PC-3 (cell line): Measurements from ENCODE around the gene PTPRD. TPM values are rescaled to one million over a fixed set of nuclear protein-coding genes. Genes with fewer than 3 reads are reported as not detected.

ENCODE experiments used
- ATAC-seq: fragments of 200-7000 bp; cut with Tn5 transposase; 2 replicates; pipeline ENCODE4 v1.9.1; 2020; ENCODE audit warnings: mild to moderate bottlenecking, moderate library complexity
- BruUV-seq: library from RNA; stranded (reverse); fragments of 400-500 nt; replicated peaks from 2 replicates; lab custom pipeline; 2021; lab: Mats Ljungman, UMichigan
- CTCF ChIA-PET: fragments of 300-600 bp; sonication (Branson Sonifier 250); formaldehyde crosslinking; loops from one replicate; lab custom pipeline; 2022; ENCODE audit warnings: antibody characterized with exemption; lab: Charles Lee
- POLR2A ChIA-PET: fragments of 300-600 bp; sonication (Branson Sonifier 250); formaldehyde crosslinking; loops from one replicate; lab custom pipeline; 2022; ENCODE audit warnings: antibody characterized with exemption; ENCODE audit not compliant: unreplicated experiment; lab: Charles Lee
- DNase-seq: peaks from one replicate; pipeline ENCODE4 v3.0.0-alpha.2; 2015
- H2AFZ ChIP-seq: fragments of 300-600 bp; sonication (generic); 2 replicates; pipeline ENCODE4 v1.6.0; 2016; ENCODE audit warnings: antibody characterized with exemption, low read length
- H3F3A ChIP-seq: fragments of 300-600 bp; sonication (generic); one replicate; pipeline ENCODE4 v1.6.0; 2017; ENCODE audit warnings: antibody characterized with exemption, low read length, control low read depth, mild to moderate bottlenecking; ENCODE audit not compliant: unreplicated experiment
- H3K27ac ChIP-seq: fragments of 300-600 bp; sonication (generic); 2 replicates; pipeline ENCODE4 v1.5.1; 2016; ENCODE audit warnings: mild to moderate bottlenecking, low read length
- H3K27me3 ChIP-seq: fragments of 300-600 bp; sonication (generic); 2 replicates; pipeline ENCODE4 v1.6.1; 2016; ENCODE audit warnings: low read length, mixed read lengths
- H3K36me3 ChIP-seq: fragments of 300-600 bp; sonication (generic); 2 replicates; pipeline ENCODE4 v1.6.1; 2016; ENCODE audit warnings: low read depth, mixed run types, low read length, mixed read lengths
- H3K4me1 ChIP-seq: fragments of 300-600 bp; sonication (generic); 2 replicates; pipeline ENCODE4 v1.5.1; 2016; ENCODE audit warnings: low read length; ENCODE audit not compliant: insufficient read depth
- H3K4me2 ChIP-seq: fragments of 300-600 bp; sonication (generic); 2 replicates; pipeline ENCODE4 v1.6.0; 2016; ENCODE audit warnings: low read length
- H3K4me3 ChIP-seq: fragments of 300-600 bp; sonication (generic); 2 replicates; pipeline ENCODE4 v1.5.1; 2016; ENCODE audit warnings: mild to moderate bottlenecking, low read length, mixed read lengths
- H3K79me2 ChIP-seq: fragments of 300-600 bp; sonication (generic); 2 replicates; pipeline ENCODE4 v1.6.1; 2017; ENCODE audit warnings: low read length, mixed read lengths
- H3K9ac ChIP-seq: fragments of 300-600 bp; sonication (generic); 2 replicates; pipeline ENCODE4 v1.6.0; 2016; ENCODE audit warnings: mild to moderate bottlenecking, low read length
- H3K9me2 ChIP-seq: fragments of 300-600 bp; sonication (generic); replicated peaks from 2 replicates; pipeline ENCODE4 v1.6.1; 2016; ENCODE audit warnings: mixed run types, low read length, mixed read lengths
- H3K9me3 ChIP-seq: fragments of 300-600 bp; sonication (generic); 2 replicates; pipeline ENCODE4 v1.6.1; 2016; ENCODE audit warnings: low read length, mixed read lengths
- H4K20me1 ChIP-seq: fragments of 300-600 bp; sonication (generic); 2 replicates; pipeline ENCODE4 v1.6.1; 2016; ENCODE audit warnings: low read length, mixed read lengths
- EZH2 ChIP-seq: fragments of 300-600 bp; sonication (generic); IDR thresholded peaks from one replicate; pipeline ENCODE4 v1.6.1; 2017; ENCODE audit warnings: antibody characterized with exemption, mild to moderate bottlenecking, low read length; ENCODE audit not compliant: unreplicated experiment
- EZH2phosphoT487 ChIP-seq: fragments of 300-600 bp; sonication (generic); IDR thresholded peaks from 2 replicates; pipeline ENCODE4 v1.6.1; 2018; ENCODE audit warnings: mild to moderate bottlenecking, antibody characterized with exemption, low read length, borderline replicate concordance
- intact Hi-C: fragments of 100-400 bp; cut with micrococcal nuclease; formaldehyde crosslinking; loops from 2 replicates; pipeline ENCODE4 v1.9.0; 2023
- total RNA-seq: library from RNA; depleted of rRNA; stranded (reverse); fragments of >200 nt; gene quantifications from 2 replicates; pipeline ENCODE4 v1.2.3, GENCODE V29; 2014
- TF ChIP-seq, protein P1 (sequence below): fragments of 300-600 bp; sonication (generic); conservative IDR thresholded peaks from 2 replicates; pipeline ENCODE4 v1.5.1; 2017; ENCODE audit warnings: antibody characterized with exemption, low read depth, mild to moderate bottlenecking, low read length

PTPRD gene
- total RNA-seq, 1 experiment from 2014 or later = not detected

DNA sequence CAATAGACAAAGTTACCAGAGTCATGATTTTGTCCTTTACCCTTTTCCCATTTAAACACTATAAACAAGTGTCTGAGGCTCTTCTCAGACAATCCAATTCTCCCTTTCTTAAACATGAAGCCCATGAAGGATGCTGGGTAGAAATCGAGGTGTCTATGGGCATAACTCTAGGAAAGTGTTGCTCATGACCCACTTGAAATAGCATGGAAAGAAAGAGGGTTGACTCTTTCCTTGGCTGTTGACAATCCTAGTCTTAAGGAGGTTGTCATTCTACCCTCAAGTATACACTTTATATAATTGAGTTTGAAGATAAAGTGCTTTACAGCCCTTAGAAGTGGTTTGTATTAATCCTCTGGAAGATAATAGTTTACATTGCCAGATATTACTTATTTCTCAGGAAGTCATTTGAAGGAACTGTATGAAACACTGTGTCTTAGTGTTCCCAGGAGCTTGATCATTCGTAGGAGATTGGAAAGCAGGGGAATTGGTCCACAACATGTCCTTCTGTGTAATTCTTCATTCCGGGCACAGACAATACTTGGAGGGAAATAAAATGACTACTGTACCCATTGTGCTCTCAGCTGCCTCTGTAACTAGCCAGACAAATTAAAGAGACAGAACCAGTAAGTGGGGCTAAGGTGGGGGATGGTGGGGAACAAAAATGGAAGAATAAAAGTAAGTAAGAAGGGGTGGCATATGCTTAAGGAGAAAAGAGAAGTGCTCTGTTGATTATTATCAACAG lies 1734.9 kb downstream of the PTPRD start:
- H3K4me3 ChIP-seq = no peak overlapping the region
- H3K27ac ChIP-seq = no peak overlapping the region
- H3K79me2 ChIP-seq = no peaks in the 10 kb centered on the region
- H3K36me3 ChIP-seq = no peaks in the 10 kb centered on the region
- POLR2A ChIA-PET = no interaction called here
- H2AFZ ChIP-seq = no peak overlapping the region
- H3K9me3 ChIP-seq = peaks cover 4% of the 10 kb centered on the region; the same call in 1 of the 2 replicates
- no peaks in the 10 kb centered on the region for H4K20me1 ChIP-seq
- H3F3A ChIP-seq = no peaks in the 10 kb centered on the region
- no peaks in the 10 kb centered on the region for H3K9me2 ChIP-seq
- CTCF ChIA-PET = no interaction called here
- H3K4me2 ChIP-seq = no peak overlapping the region
- intact Hi-C loops = no loop called here
- BruUV-seq = no TSS peak
- H3K4me1 ChIP-seq = no peaks in the 10 kb centered on the region
- DNase-seq (no peak), ATAC-seq (no peak)
- no peak overlapping the region for H3K9ac ChIP-seq
- TF ChIP-seq EZH2phosphoT487 = no peak
- TF ChIP-seq EZH2 = no peak
- TF ChIP-seq, protein P1, sequence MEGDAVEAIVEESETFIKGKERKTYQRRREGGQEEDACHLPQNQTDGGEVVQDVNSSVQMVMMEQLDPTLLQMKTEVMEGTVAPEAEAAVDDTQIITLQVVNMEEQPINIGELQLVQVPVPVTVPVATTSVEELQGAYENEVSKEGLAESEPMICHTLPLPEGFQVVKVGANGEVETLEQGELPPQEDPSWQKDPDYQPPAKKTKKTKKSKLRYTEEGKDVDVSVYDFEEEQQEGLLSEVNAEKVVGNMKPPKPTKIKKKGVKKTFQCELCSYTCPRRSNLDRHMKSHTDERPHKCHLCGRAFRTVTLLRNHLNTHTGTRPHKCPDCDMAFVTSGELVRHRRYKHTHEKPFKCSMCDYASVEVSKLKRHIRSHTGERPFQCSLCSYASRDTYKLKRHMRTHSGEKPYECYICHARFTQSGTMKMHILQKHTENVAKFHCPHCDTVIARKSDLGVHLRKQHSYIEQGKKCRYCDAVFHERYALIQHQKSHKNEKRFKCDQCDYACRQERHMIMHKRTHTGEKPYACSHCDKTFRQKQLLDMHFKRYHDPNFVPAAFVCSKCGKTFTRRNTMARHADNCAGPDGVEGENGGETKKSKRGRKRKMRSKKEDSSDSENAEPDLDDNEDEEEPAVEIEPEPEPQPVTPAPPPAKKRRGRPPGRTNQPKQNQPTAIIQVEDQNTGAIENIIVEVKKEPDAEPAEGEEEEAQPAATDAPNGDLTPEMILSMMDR = no peak
- no peaks in the 10 kb centered on the region for H3K27me3 ChIP-seq

DNA sequence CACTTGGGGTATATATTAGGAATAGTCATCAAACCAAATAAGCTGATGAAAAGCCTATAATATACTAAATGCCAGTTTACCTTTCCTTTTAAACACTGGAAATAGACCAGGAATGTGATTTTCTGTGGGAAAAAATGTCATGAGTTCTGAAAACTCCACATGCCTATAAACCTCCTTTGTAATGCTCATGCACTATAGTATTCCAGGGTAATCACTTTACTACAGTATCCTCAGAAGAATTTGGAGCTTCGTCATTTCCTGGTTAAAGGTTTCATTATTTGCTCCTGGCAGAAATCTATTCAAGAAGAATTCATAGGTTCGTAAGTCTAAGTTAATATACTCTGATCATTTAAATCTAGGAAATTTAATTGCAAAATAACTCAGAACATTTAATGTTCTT lies 1736.5 kb downstream of the PTPRD start:
- no peaks in the 10 kb centered on the region for H3K4me1 ChIP-seq
- no peak overlapping the region for H3K9ac ChIP-seq
- CTCF ChIA-PET = no interaction called here
- H3K4me3 ChIP-seq = no peak overlapping the region
- no peaks in the 10 kb centered on the region for H3K36me3 ChIP-seq
- no TSS peak for BruUV-seq
- peaks cover 4% of the 10 kb centered on the region; the same call in 1 of the 2 replicates for H3K9me3 ChIP-seq
- no peak overlapping the region for H3K4me2 ChIP-seq
- H3K27me3 ChIP-seq = no peaks in the 10 kb centered on the region
- ATAC-seq (no peak), DNase-seq (no peak)
- POLR2A ChIA-PET = no interaction called here
- H3F3A ChIP-seq = no peaks in the 10 kb centered on the region
- no peak overlapping the region for H3K27ac ChIP-seq
- intact Hi-C loops = no loop called here
- no peak overlapping the region for H2AFZ ChIP-seq
- TF ChIP-seq, protein P1 = no peak
- TF ChIP-seq EZH2phosphoT487 = no peak
- TF ChIP-seq EZH2 = no peak
- no peaks in the 10 kb centered on the region for H3K79me2 ChIP-seq
- no peaks in the 10 kb centered on the region for H3K9me2 ChIP-seq
- no peaks in the 10 kb centered on the region for H4K20me1 ChIP-seq

DNA sequence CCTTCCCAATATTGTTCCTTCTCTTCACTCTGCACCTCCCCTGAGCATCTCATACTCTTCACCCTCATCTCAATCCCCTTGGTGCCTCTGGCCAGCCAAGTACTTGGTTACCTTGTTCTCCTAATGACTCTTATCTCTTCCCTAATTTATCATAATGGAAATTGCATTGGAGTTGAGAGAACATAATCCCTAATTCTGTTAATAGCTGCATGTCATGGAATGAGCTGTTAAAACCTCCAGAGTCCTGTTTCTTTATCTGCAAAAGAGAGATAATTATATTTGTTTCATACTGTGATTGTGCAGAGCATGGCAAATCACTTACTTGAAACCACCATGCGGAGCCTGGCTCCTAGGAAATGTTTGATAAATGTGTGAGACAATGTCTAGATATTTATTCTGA lies 1738.3 kb downstream of the PTPRD start:
- DNase-seq (no peak), ATAC-seq (no peak)
- Histone ChIP-seq H3K9me2 (no peaks in the 10 kb centered on the region), H3K9me3 (peaks cover 4% of the 10 kb centered on the region; the same call in 1 of the 2 replicates), H3K4me1 (no peaks in the 10 kb centered on the region), H3K27me3 (no peaks in the 10 kb centered on the region), H3K4me2 (no peak overlapping the region), H2AFZ (no peak overlapping the region), H3K27ac (no peak overlapping the region), H3K4me3 (no peak overlapping the region), H3K9ac (no peak overlapping the region), H3K36me3 (no peaks in the 10 kb centered on the region), H4K20me1 (no peaks in the 10 kb centered on the region), H3K79me2 (no peaks in the 10 kb centered on the region), H3F3A (no peaks in the 10 kb centered on the region)
- ChIA-PET POLR2A (no interaction called here), CTCF (no interaction called here)
- intact Hi-C loops = no loop called here
- TF ChIP-seq, protein P1 = no peak
- BruUV-seq = no TSS peak
